Measurements from ENCODE around the gene CEMIP2. TPM values are rescaled to one million over a fixed set of nuclear protein-coding genes. Genes with fewer than 3 reads are reported as not detected.

CEMIP2 gene
- total and polyA plus RNA-seq, 7 donors: 17.9 to 90.4 (median 28.8) TPM

- TF ChIP-seq CTCF (IDR thresholded peaks at IDR 0.05) (no peak), POLR2A (IDR thresholded peaks at IDR 0.05) (no peak), POLR2AphosphoS5 (IDR thresholded peaks at IDR 0.05) (no peak), EP300 (IDR thresholded peaks at IDR 0.05) (no peak)
- no peak overlapping the region for H3K4me3 ChIP-seq
- no peaks in the 10 kb centered on the region for H3K9me3 ChIP-seq
- H3K4me1 ChIP-seq: no peaks in the 10 kb centered on the region
- H3K27ac ChIP-seq: no peak overlapping the region
- 66 to 81% methylated on average over 5 of the region's 5 CpGs for WGBS, 2 donors
- DNase-seq: no peak
- peaks cover 0 to 19% (median 0%) of the 10 kb centered on the region in 4 donors for H3K36me3 ChIP-seq
- intact Hi-C loops (cut with DNase I): no loop called here
- no peaks in the 10 kb centered on the region for H3K27me3 ChIP-seq
These were observed 25.1 kb downstream of the CEMIP2 start for GRCh38 chr9:71743217-71743705.

- no peak overlapping the region for H3K27ac ChIP-seq
- peaks cover 0 to 16% (median 0%) of the 10 kb centered on the region in 4 donors for H3K36me3 ChIP-seq
- no peaks in the 10 kb centered on the region for H3K27me3 ChIP-seq
- H3K4me1 ChIP-seq: peaks cover 0 to 2% (median 0%) of the 10 kb centered on the region in 4 donors
- intact Hi-C loops (cut with DNase I): no loop called here
- no peaks in the 10 kb centered on the region for H3K9me3 ChIP-seq
- TF ChIP-seq EP300 (IDR thresholded peaks at IDR 0.05) (no peak), POLR2AphosphoS5 (IDR thresholded peaks at IDR 0.05) (no peak), CTCF (IDR thresholded peaks at IDR 0.05) (no peak), POLR2A (IDR thresholded peaks at IDR 0.05) (no peak)
- 38 to 75% methylated on average over 4 of the region's 4 CpGs for WGBS, 2 donors
- H3K4me3 ChIP-seq: no peak overlapping the region
- no peak for DNase-seq
These were observed 25.6 kb downstream of the CEMIP2 start for GRCh38 chr9:71742703-71743102.

- TF ChIP-seq POLR2A (IDR thresholded peaks at IDR 0.05) (no peak), POLR2AphosphoS5 (IDR thresholded peaks at IDR 0.05) (no peak), EP300 (IDR thresholded peaks at IDR 0.05) (no peak), CTCF (IDR thresholded peaks at IDR 0.05) (no peak)
- Histone ChIP-seq H3K4me1 (peaks cover 0 to 8% (median 0%) of the 10 kb centered on the region in 4 donors), H3K36me3 (peaks cover 0 to 16% (median 0%) of the 10 kb centered on the region in 4 donors), H3K4me3 (no peak overlapping the region), H3K9me3 (no peaks in the 10 kb centered on the region), H3K27me3 (no peaks in the 10 kb centered on the region), H3K27ac (peak overlapping the region in 1 of 4 donors; percentile 22)
- WGBS, 2 donors: 15 to 51% methylated on average over 10 of the region's 10 CpGs
- intact Hi-C loops (cut with DNase I): no loop called here
- no peak for DNase-seq
These were observed 26.2 kb downstream of the CEMIP2 start for GRCh38 chr9:71741926-71742648.

- H3K27me3 ChIP-seq: no peaks in the 10 kb centered on the region
- WGBS, 2 donors: 18 to 67% methylated on average over 2 of the region's 2 CpGs
- H3K4me3 ChIP-seq: no peak overlapping the region
- H3K36me3 ChIP-seq: peaks cover 0 to 13% (median 0%) of the 10 kb centered on the region in 4 donors
- no peak overlapping the region for H3K27ac ChIP-seq
- intact Hi-C loops (cut with DNase I): no loop called here
- H3K9me3 ChIP-seq: no peaks in the 10 kb centered on the region
- no peak for DNase-seq
- TF ChIP-seq POLR2A (IDR thresholded peaks at IDR 0.05): no peak
- peak in 1 of 4 experiments; percentile 11 for TF ChIP-seq CTCF (IDR thresholded peaks at IDR 0.05)
- peaks cover 0 to 8% (median 0%) of the 10 kb centered on the region in 4 donors for H3K4me1 ChIP-seq
These were observed 28.1 kb downstream of the CEMIP2 start for GRCh38 chr9:71740199-71740598.

Data from sigmoid colon (tissue), 7 donors.